ENCODE data around the gene ZNF740. TPM values are rescaled to one million over a fixed set of nuclear protein-coding genes. Genes with fewer than 3 reads are reported as not detected.

Gene ZNF740
- polyA plus RNA-seq, 1 donor (not counting 4 experiments of a cell fraction or from before 2014, with no cell fraction given) = 11.8 TPM

GRCh38 chr12:53229454-53229853, 48.9 kb downstream of the ZNF740 start:
- peak overlapping the region; percentile 55 for H3K4me2 ChIP-seq (ENCODE audit: control insufficient read depth, extremely low read depth, insufficient read depth, low read depth, low read length)
- H3K4me3 ChIP-seq (ENCODE audit: control insufficient read depth in 2 of 3, extremely low read depth in 1 of 3, insufficient read depth in 2 of 3, low read depth in 1 of 3, low read length in 3 of 3) = no peak overlapping the region
- H3K79me2 ChIP-seq (ENCODE audit: control insufficient read depth, insufficient read depth, low read length) = peaks cover 6% of the 10 kb centered on the region
- H3K9me1 ChIP-seq (ENCODE audit: control insufficient read depth, extremely low read depth, insufficient read depth, low read length) = no peaks in the 10 kb centered on the region
- no peak overlapping the region for H2AFZ ChIP-seq (ENCODE audit: control insufficient read depth, low read length)
- no peak overlapping the region for H3K27ac ChIP-seq (ENCODE audit: control insufficient read depth, insufficient read depth, low read length)
- no peak overlapping the region for H3K9ac ChIP-seq (ENCODE audit: control insufficient read depth, extremely low read depth, insufficient read depth, low read length)
- FAIRE-seq (no peak), DNase-seq (ENCODE audit: low read depth, low spot score) (no peak)
- H3K27me3 ChIP-seq (ENCODE audit: control insufficient read depth, extremely low read depth, insufficient read depth, low read length) = no peaks in the 10 kb centered on the region
- no peaks in the 10 kb centered on the region for H4K20me1 ChIP-seq (ENCODE audit: control insufficient read depth, extremely low read depth, insufficient read depth, low read length)
- peaks cover 56% of the 10 kb centered on the region for H3K4me1 ChIP-seq (ENCODE audit: control insufficient read depth, extremely low read depth, insufficient read depth, low read length)
- H3K9me3 ChIP-seq (ENCODE audit: control insufficient read depth, low read depth, low read length) = no peaks in the 10 kb centered on the region
- TF ChIP-seq CTCF (optimal IDR thresholded peaks at IDR 0.05 in 1 of 3, IDR thresholded peaks at IDR 0.05 in 1 of 3, conservative IDR thresholded peaks at IDR 0.05 in 1 of 3; ENCODE audit: extremely low read depth in 1 of 3, insufficient read depth in 2 of 3, low read length in 3 of 3) (no peak), EZH2 (IDR thresholded peaks at IDR 0.05; ENCODE audit: low read length) (no peak)
- dilution Hi-C loops (cut with MboI; ENCODE audit: extremely low pct_ligation_motif_present, low sequenced_read_pairs) = no loop called here
- peaks cover 2 to 3% of the 10 kb centered on the region in 2 experiments for H3K36me3 ChIP-seq (ENCODE audit: control insufficient read depth in 2 of 2, extremely low read depth in 1 of 2, insufficient read depth in 2 of 2, low read length in 2 of 2)

GRCh38 chr12:53230108-53230845, 49.8 kb downstream of the ZNF740 start:
- Histone ChIP-seq H3K79me2 (ENCODE audit: control insufficient read depth, insufficient read depth, low read length) (peaks cover 6% of the 10 kb centered on the region), H3K9me1 (ENCODE audit: control insufficient read depth, extremely low read depth, insufficient read depth, low read length) (no peaks in the 10 kb centered on the region), H4K20me1 (ENCODE audit: control insufficient read depth, extremely low read depth, insufficient read depth, low read length) (no peaks in the 10 kb centered on the region), H2AFZ (ENCODE audit: control insufficient read depth, low read length) (no peak overlapping the region), H3K4me2 (ENCODE audit: control insufficient read depth, extremely low read depth, insufficient read depth, low read depth, low read length) (peak overlapping the region; percentile 80), H3K36me3 (ENCODE audit: control insufficient read depth in 2 of 2, extremely low read depth in 1 of 2, insufficient read depth in 2 of 2, low read length in 2 of 2) (peaks cover 2 to 3% of the 10 kb centered on the region in 2 experiments), H3K9me3 (ENCODE audit: control insufficient read depth, low read depth, low read length) (no peaks in the 10 kb centered on the region), H3K27ac (ENCODE audit: control insufficient read depth, insufficient read depth, low read length) (peak overlapping the region; percentile 19), H3K4me1 (ENCODE audit: control insufficient read depth, extremely low read depth, insufficient read depth, low read length) (peaks cover 48% of the 10 kb centered on the region), H3K27me3 (ENCODE audit: control insufficient read depth, extremely low read depth, insufficient read depth, low read length) (no peaks in the 10 kb centered on the region), H3K4me3 (ENCODE audit: control insufficient read depth in 2 of 3, extremely low read depth in 1 of 3, insufficient read depth in 2 of 3, low read depth in 1 of 3, low read length in 3 of 3) (peak overlapping the region; percentile 31 to 83 (median 56)), H3K9ac (ENCODE audit: control insufficient read depth, extremely low read depth, insufficient read depth, low read length) (no peak overlapping the region)
- TF ChIP-seq EZH2 (IDR thresholded peaks at IDR 0.05; ENCODE audit: low read length) (no peak), CTCF (optimal IDR thresholded peaks at IDR 0.05 in 1 of 3, IDR thresholded peaks at IDR 0.05 in 1 of 3, conservative IDR thresholded peaks at IDR 0.05 in 1 of 3; ENCODE audit: extremely low read depth in 1 of 3, insufficient read depth in 2 of 3, low read length in 3 of 3) (no peak)
- no peak for FAIRE-seq
- dilution Hi-C loops (cut with MboI; ENCODE audit: extremely low pct_ligation_motif_present, low sequenced_read_pairs) = no loop called here
- DNase-seq (ENCODE audit: low read depth, low spot score) = no peak
